GM18520 (cell line): ENCODE data around the gene KCNG4.

ENCODE experiments used
- ATAC-seq: cut with Tn5 transposase; IDR thresholded peaks from one replicate; pipeline ENCODE4 v1.9.1; 2021; ENCODE audit not compliant: unreplicated experiment

The KCNG4 gene, protein sequence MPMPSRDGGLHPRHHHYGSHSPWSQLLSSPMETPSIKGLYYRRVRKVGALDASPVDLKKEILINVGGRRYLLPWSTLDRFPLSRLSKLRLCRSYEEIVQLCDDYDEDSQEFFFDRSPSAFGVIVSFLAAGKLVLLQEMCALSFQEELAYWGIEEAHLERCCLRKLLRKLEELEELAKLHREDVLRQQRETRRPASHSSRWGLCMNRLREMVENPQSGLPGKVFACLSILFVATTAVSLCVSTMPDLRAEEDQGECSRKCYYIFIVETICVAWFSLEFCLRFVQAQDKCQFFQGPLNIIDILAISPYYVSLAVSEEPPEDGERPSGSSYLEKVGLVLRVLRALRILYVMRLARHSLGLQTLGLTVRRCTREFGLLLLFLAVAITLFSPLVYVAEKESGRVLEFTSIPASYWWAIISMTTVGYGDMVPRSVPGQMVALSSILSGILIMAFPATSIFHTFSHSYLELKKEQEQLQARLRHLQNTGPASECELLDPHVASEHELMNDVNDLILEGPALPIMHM

GRCh38 chr16:84239909-84240308 lies at the start of gene KCNG4:
KCNG4 (minus strand) TSS chr16:84240012; CDS start chr16:84237485, 2,527 bp downstream.
- ATAC-seq = no peak

DNA sequence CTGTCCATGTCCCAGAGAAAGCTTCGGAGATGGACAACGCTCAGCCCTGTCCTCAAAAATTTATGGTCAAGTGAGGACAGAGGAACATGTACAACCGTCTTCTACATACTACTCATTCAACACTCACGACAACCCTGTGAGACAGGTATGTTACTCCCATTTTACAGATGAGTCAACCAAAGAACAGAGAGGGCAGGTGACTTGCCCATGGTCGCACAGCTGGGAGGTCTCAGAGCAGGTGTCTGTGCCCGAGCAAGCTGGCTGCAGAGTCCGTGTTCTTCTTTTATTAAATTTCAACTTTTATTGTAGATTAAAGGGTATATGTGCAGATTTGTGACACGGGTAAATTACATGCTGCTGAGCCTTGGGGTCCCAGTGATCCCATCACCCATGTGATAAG lies 49.1 kb upstream of the KCNG4 start:
- ATAC-seq = no peak

DNA sequence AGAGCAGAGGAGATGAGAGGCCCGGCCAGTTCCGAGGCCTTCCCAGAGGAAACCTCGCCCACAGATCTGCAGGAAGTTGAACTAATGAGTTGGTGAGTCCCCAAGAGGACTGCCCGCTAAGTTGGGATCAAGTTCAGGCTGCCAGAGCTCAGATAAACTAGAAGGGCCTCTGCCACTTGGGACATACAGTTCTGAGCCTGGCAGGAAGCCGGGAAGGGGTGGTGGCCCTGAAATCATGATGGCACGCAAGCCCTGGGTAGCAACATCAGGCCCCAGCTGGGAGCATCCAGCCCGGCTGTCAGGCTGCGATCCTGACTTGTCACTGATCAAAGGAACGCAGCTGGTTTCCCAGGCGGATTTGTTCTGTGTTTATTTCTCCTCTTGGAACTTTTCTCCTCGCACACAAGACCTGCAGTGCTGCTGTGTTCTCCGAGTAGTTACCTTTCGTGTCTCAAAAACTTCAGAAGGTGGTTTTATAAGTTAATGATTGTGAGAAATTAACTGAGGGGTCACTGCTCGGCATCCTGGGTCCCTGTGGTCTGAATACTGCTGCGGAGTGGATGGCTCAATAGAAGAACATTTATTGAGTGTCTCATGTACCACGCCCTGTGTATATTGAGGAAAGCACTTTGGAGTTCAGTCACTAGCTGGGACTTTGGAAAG lies 46.9 kb upstream of the KCNG4 start:
- ATAC-seq = no peak

DNA sequence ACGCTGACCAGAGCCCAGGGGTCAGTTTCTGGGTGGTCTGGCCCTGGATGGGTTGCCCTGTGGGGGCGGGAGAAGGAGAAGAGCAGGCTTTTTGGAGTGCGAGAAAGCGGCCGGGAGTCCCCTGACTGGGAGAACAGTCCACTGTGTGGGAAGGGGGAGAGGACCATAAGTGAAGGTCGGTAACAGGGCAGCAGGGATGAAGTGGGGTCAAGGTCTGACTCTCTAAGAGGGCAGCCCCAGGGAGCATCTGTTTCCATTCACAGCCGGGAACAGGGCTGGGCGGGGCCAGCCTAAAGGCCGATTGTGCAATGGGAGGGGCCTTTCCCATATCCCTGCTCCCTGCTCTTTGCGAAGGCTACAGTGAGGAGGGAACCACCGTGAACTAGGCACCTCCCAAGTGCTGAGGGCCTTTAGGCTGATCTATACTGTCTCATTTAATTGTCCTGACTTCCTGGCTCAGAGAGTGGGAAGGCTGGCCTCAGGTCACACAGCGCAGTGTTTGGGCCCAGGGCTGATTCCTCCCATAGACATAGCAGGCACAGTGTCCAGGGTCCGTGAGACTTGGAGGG lies 44.4 kb upstream of the KCNG4 start:
- ATAC-seq = no peak

DNA sequence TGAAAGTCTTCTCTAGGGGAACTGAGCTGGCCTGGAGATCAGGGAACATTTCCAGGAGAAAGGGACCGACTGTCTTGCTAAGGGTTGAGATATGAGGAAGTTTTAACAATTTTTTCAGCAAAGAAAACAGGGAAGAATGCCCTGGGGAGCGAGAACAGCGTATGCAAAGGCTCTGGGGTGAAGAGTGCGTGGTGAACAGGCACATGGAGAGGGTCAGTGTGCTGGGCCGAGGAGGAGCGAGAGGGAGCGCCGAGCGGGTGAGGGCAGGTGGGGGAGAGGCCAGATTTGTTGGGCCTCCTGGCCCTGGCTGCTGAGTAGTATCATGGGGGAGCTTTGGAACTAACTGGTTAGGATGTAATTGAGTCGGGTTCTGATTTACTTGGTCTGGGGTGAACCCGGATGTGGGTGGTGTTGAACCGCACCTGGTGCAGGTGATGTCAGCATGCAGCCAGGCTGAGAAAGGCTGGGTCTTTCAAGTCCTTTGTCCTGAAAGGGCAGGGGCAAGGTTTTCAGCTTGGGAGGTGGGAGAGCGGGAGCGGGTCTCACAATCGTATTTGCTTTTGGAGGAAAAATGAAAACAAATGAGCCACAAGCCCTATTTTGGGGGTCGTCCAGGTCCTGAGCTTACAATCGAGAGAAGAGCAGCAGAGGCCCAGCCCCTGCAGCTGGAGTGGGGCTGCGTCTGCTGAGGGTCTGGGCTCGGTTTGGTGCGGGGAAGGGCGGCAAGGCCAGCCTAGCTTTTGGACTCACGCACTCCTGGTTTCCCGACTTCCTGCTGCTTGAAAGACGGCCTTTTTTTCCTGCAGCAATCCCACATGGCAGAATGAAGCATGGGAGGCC lies 43.7 kb upstream of the KCNG4 start:
- ATAC-seq = no peak

DNA sequence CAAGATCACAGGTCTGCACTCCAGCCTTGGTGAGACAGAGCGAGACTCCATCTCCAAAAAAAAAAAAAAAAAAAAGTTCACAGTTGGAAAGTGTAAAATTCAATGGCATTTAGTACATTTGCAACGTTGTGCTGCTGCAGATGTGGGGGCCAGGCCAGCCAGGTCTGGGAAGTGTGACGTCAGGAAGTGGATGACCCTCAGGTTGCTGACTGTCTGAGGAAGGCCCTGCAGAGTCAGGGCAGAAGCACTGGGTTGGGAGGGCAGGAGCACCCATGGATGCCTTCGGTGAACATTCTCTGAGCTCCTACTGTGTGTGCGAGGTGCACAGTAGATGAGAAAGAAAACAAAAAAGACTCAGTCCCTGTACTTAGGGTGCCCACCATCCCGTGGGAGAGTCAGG lies 42.7 kb upstream of the KCNG4 start:
- no peak for ATAC-seq

- ATAC-seq = no peak
These were observed 41.3 kb upstream of the KCNG4 start for GRCh38 chr16:84281074-84281473.

DNA sequence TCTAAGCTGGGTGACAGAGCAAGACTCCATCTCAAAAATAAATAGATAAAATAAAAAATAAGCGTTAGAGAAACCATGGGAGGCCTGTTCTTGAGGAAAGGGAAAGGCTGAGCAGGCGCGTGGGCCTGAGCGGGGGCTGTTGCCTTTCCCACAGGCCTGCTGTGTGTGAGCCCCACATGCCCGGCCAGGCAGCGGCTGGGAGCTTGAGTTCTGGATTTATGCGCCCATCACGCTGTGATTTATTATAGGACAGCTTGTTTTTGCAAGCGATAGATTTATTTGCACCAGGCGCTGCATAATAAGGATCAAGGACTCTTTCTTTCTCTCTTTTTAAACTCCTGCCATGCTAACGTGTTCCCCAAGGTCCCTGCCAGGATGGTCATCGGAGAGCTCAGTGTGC lies 40.1 kb upstream of the KCNG4 start:
- ATAC-seq = no peak

- ATAC-seq = no peak
These were observed 39.2 kb upstream of the KCNG4 start for GRCh38 chr16:84278968-84279367.

- no peak for ATAC-seq
These were observed 38.5 kb upstream of the KCNG4 start for GRCh38 chr16:84278333-84278732.

GRCh38 chr16:84277244-84277823 lies 37.5 kb upstream of the KCNG4 start:
- ATAC-seq = no peak

- ATAC-seq = no peak
These were observed 35.9 kb upstream of the KCNG4 start for GRCh38 chr16:84275585-84276151.

DNA sequence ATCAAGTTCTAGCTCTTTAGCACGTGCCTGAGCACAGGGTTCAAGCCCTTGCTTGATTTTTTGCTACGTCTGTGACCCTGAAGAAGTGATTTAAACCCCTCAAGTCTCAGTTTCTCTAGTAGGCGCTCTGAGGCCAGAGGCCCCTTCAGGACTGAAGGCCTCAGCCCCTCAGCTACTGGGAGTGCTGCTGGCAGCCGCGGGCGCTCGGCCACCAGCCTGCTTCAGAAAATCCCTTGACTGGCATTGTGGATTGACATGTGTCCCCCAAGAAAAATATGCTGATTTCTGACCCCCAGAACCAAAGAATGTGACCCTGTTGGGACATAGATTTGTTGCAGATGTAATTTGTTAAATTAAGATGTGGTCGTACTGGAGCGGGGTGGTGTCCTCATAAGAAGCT lies 34.7 kb upstream of the KCNG4 start:
- no peak for ATAC-seq

DNA sequence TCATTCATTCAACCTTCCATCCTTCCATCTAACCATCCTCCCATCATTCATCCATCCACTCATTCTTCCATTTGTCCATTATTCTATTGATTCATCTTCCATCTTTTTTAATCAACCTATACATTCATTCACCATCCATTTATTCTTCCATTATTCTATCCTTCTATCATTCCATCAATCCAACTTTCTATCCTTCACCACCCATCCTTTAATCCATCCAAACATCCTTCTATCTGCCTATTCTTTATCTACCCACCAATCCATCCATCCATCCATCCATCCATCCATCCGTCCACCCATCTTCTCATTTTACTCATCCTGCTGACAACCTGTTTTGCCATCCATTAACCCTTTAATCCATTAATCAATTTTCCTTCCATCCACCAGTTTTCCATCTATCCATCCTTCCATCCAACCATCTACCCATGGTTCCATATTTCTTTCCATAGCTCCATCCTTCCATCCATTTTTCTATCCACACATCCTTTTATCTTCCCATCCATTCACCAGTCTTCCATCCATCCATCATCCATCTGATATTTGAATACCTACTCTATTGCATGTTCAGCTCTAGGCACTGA lies 33.0 kb upstream of the KCNG4 start:
- ATAC-seq = no peak

DNA sequence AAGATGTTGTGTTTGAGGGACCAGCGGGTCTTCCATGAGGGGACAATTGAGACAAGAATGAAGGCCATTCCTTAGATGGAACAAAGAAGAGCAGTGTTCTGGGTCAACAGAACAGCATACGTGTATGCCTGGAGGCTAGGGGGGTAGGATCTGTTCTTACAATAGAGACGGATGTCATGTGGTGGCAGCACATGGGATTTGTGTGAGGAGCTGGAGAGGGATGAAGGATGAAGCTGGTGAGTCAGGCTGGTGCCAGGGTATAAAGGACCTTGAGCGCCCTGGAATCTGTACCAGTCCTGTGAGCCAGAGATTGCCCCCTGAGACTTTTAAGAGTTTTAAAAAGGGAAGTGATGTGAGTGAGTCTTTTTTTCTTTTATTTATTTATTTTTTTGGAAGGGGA lies 32.1 kb upstream of the KCNG4 start:
- ATAC-seq = no peak

DNA sequence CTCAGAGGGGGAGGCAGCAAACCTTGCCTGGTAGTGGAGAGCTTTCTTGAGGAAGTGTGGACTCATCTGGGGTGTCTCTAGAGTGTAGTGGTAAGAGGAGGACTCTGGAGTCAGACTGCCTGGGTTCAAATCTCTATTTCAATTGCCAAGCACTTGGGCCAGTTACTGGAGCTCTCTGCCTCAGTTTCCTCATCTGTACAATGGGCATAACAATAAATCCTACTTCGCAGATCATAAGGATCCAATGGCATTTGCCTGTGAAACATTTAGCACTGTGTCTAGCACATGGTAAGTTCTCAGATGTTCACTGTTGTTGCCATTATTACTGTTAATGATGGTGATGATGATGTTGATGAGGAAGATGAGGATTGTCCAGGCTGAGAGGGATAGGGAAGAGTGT lies 31.2 kb upstream of the KCNG4 start:
- no peak for ATAC-seq

DNA sequence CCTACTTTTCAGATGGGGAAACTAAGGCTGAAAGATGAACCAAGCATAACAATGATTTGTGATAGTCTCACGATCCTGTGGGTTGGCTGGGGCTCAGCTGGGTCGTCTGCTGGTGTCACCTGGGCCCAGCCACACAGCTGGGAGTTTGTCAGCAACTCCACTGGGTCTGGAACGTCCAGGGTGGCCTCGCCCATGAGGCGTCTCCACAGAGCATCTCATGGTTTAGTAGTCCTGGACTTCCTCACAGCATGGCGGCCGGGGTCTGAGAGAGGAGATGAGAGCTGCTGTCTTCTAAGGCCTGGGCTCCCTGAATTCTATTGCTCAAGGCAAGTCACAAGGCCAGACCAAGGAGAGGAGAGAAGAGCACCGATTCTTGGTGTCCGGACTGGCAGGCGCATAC lies 30.7 kb upstream of the KCNG4 start:
- no peak for ATAC-seq

- no peak for ATAC-seq
These were observed 30.3 kb upstream of the KCNG4 start for GRCh38 chr16:84270071-84270470.

- ATAC-seq = no peak
These were observed 28.7 kb upstream of the KCNG4 start for GRCh38 chr16:84268291-84269040.
